Right lobe of liver (tissue), 6 donors: ENCODE data around the gene TFF2. TPM values are rescaled to one million over a fixed set of nuclear protein-coding genes. Genes with fewer than 3 reads are reported as not detected.

Source experiments
- ATAC-seq, 4 donors: fragments of 200-7000 bp; cut with Tn5 transposase; one replicate each; pipeline ENCODE4 v1.9.1; 2020; ENCODE audit warnings: mild to moderate bottlenecking in 4 of 4, moderate library complexity in 4 of 4
- DNase-seq, 3 donors: peaks; one replicate each; pipeline ENCODE4 v3.0.0-alpha.2; 2020
- H3K27ac ChIP-seq, 3 donors: fragments of 200-600 bp; one replicate each; pipeline ENCODE4 v1.8.0; 2022
- H3K27me3 ChIP-seq, 2 donors: fragments of 200-600 bp; one replicate each; pipeline ENCODE4 v1.8.0; 2022
- H3K36me3 ChIP-seq, 4 donors: fragments of 200-600 bp; sonication (generic) in 1 of 4; one replicate each; pipeline versions ENCODE4 v1.5.1 to v1.8.0; 2017 to 2022; ENCODE audit warnings: control low read depth in 1 of 4
- H3K4me1 ChIP-seq, 4 donors: fragments of 200-600 bp; sonication (generic) in 1 of 4; one replicate each; pipeline versions ENCODE4 v1.5.1 to v1.8.0; 2017 to 2022; ENCODE audit warnings: control low read depth in 1 of 4
- H3K4me3 ChIP-seq, 3 donors: fragments of 200-600 bp; one replicate each; pipeline ENCODE4 v1.8.0; 2022
- H3K9me3 ChIP-seq, 4 donors: fragments of 200-600 bp; sonication (generic) in 1 of 4; one replicate each; pipeline versions ENCODE4 v1.5.1 to v1.8.0; 2017 to 2022; ENCODE audit warnings: control low read depth in 1 of 4
- POLR2A ChIP-seq: fragments of 450-650 bp; IDR thresholded peaks from one replicate; pipeline ENCODE4 v1.6.1; 2017; ENCODE audit warnings: antibody characterized with exemption, mild to moderate bottlenecking
- WGBS: methylation state at CpG from one replicate; pipeline ENCODE4 v1.1.6; 2018; ENCODE audit warnings: low coverage, low lambda C conversion rate; ENCODE audit not compliant: insufficient coverage; ENCODE audit errors: missing lambda C conversion rate; 5-methylcytosine and 5-hydroxymethylcytosine counted together
- intact Hi-C, 2 donors: fragments of 100-400 bp; cut with DNase I; formaldehyde crosslinking; loops; one replicate each; pipeline versions ENCODE4 v1.11.2 to v1.14.1; 2022
- total RNA-seq, 6 experiments: library from RNA; depleted of rRNA in 2 of 6; stranded (reverse); fragments of >200 nt in 2 of 6; fragmentation: NEBNext Ultra II Directional in 3 of 6; extraction: Animal tissue kit (Norgen Biotek cat#: 25700) in 3 of 6; gene quantifications; one replicate each; pipeline versions ENCODE4 v1.1.0 to v1.2.4, GENCODE V29; 2016 to 2023
- TF ChIP-seq, protein P1 (sequence below), 4 donors: fragments of 200-600 bp in 3 of 4; fragments of 450-650 bp in 1 of 4; IDR thresholded peaks; one replicate each; pipeline versions ENCODE4 v1.5.1 to v1.8.0; 2016 to 2022; ENCODE audit warnings: antibody characterized with exemption in 4 of 4, mild to moderate bottlenecking in 2 of 4
- donor health status: DM: no; HTN: yes; CAD: no.
- donor health status: DM: no; HTN: no; CAD: no.
- donor health status: DM: no; HTN: no; CAD: no.
- donor health status: DM: no; HTN: yes; CAD: no.
- donor health status: DM: no; HTN: yes; CAD: no.

TFF2 gene
- total RNA-seq, 6 experiments from 2014 or later = 0.29 to 0.61 (median 0.49) TPM; not detected in 2

DNA sequence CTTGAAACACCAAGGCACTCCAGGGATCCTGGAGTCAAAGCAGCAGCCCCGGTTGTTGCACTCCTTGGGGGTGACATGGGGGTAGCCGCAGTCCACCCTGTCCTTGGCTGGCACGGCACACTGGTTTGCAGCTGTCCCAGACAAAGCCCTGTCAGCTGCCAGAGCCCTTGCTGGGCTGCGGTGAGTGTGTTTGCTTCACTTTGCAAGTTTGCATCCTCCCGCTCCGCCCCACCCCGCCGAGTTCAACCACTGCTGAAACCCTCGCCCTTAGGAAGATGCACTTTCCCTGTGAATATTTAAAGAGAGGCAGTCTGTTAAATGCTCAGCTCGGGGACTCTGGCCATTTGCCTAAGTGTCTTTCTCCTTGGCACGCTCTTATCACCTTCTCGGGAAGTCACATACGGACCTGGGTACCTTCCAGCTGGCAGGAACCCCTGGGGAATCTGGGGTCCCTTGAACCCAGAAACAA, 37.3 kb downstream of the TFF2 start:
- intact Hi-C loops = no loop called here
- Histone ChIP-seq H3K27ac (no peak overlapping the region), H3K4me3 (no peak overlapping the region), H3K27me3 (peaks cover 0 to 4% of the 10 kb centered on the region in 2 donors), H3K4me1 (no peaks in the 10 kb centered on the region), H3K36me3 (no peaks in the 10 kb centered on the region), H3K9me3 (no peaks in the 10 kb centered on the region)
- peak; percentile 22 to 35 (median 28) for ATAC-seq
- DNase-seq = no peak
- 42% methylated on average over 10 of the region's 13 CpGs for WGBS
- no peak for TF ChIP-seq POLR2A
- TF ChIP-seq, protein P1, sequence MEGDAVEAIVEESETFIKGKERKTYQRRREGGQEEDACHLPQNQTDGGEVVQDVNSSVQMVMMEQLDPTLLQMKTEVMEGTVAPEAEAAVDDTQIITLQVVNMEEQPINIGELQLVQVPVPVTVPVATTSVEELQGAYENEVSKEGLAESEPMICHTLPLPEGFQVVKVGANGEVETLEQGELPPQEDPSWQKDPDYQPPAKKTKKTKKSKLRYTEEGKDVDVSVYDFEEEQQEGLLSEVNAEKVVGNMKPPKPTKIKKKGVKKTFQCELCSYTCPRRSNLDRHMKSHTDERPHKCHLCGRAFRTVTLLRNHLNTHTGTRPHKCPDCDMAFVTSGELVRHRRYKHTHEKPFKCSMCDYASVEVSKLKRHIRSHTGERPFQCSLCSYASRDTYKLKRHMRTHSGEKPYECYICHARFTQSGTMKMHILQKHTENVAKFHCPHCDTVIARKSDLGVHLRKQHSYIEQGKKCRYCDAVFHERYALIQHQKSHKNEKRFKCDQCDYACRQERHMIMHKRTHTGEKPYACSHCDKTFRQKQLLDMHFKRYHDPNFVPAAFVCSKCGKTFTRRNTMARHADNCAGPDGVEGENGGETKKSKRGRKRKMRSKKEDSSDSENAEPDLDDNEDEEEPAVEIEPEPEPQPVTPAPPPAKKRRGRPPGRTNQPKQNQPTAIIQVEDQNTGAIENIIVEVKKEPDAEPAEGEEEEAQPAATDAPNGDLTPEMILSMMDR (IDR thresholded peaks at IDR 0.05) = no peak

- intact Hi-C loops = no loop called here
- DNase-seq (no peak), ATAC-seq (no peak)
- peaks cover 0 to 9% of the 10 kb centered on the region in 2 donors for H3K27me3 ChIP-seq
- no peak overlapping the region for H3K4me3 ChIP-seq
- no peak for TF ChIP-seq POLR2A
- TF ChIP-seq, protein P1 (IDR thresholded peaks at IDR 0.05) = no peak
- H3K36me3 ChIP-seq = no peaks in the 10 kb centered on the region
- no peak overlapping the region for H3K27ac ChIP-seq
- H3K9me3 ChIP-seq = no peaks in the 10 kb centered on the region
- WGBS = 64% methylated on average over 5 of the region's 16 CpGs
- no peaks in the 10 kb centered on the region for H3K4me1 ChIP-seq
These were observed 38.1 kb downstream of the TFF2 start for GRCh38 chr21:42312626-42313104.

DNA sequence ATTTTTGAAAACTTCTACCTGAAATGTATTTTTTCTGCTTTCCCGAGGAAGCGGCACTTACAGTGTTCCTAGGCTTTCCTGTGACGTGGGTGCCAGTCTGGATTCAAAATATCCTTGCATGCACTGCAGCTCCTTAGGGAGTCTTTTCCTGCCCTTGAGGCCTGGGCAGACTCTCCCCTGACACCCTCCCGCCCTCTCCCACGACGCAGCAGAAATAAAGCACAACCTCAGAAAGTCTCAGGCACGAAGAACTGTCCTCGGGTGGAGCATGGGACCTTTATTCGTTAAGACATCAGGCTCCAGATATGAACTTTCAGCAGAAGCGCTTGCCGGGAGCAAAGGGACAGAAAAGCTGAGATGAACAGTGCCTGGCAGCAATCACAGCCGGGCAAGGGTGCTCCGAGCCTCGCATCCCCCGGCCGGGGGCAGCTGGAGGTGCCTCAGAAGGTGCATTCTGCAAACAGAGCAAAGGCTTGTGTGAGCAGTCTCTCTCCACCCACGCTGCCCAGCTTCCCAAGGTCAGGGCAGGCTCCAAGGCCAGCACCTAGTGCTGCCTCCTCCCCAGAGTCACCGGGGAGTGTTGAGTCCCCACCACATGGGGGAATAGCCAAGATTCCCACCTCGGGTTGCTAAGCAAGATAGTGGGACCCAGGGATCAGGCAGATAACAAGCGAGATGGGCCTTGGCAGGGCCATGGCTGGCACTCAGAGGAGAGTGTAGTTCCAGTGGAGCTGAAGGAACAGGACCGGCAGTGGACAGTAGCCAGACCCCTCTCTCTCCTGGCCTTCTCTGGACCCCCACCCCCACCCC, 38.8 kb downstream of the TFF2 start:
- peaks cover 0 to 9% of the 10 kb centered on the region in 2 donors for H3K27me3 ChIP-seq
- no peaks in the 10 kb centered on the region for H3K4me1 ChIP-seq
- TF ChIP-seq POLR2A = no peak
- TF ChIP-seq, protein P1 (IDR thresholded peaks at IDR 0.05) = no peak
- no peaks in the 10 kb centered on the region for H3K9me3 ChIP-seq
- no peaks in the 10 kb centered on the region for H3K36me3 ChIP-seq
- H3K27ac ChIP-seq = no peak overlapping the region
- no peak overlapping the region for H3K4me3 ChIP-seq
- DNase-seq (no peak), ATAC-seq (peak in 1 of 4 donors; percentile 26)
- intact Hi-C loops = no loop called here
- WGBS = 45% methylated on average over 8 of the region's 21 CpGs

- Histone ChIP-seq H3K4me3 (no peak overlapping the region), H3K9me3 (no peaks in the 10 kb centered on the region), H3K27ac (no peak overlapping the region), H3K27me3 (peaks cover 0 to 9% of the 10 kb centered on the region in 2 donors), H3K36me3 (no peaks in the 10 kb centered on the region), H3K4me1 (no peaks in the 10 kb centered on the region)
- 93% methylated on average over 8 of the region's 14 CpGs for WGBS
- DNase-seq = no peak
- no peak for ATAC-seq
- intact Hi-C loops = no loop called here
- TF ChIP-seq, protein P1 (IDR thresholded peaks at IDR 0.05) = no peak
These were observed 39.6 kb downstream of the TFF2 start for GRCh38 chr21:42311160-42311559.
